Liver (tissue), 9 donors: ENCODE measurements around the gene ROPN1. TPM values are rescaled to one million over a fixed set of nuclear protein-coding genes. Genes with fewer than 3 reads are reported as not detected.

Experiments used
- DNase-seq: peaks from one replicate; pipeline ENCODE4 v3.0.0-alpha.2; 2017; ENCODE audit warnings: low spot score
- H3K27ac ChIP-seq, 2 donors: one replicate each; pipeline ENCODE4 v1.7.0; 2013; ENCODE audit warnings: inconsistent platforms in 2 of 2, low read length in 2 of 2, control low read depth in 1 of 2, low read depth in 1 of 2, mild to moderate bottlenecking in 1 of 2
- H3K27me3 ChIP-seq, 4 donors: one replicate each; pipeline versions ENCODE4 v1.6.1 to v1.7.0; 2013; ENCODE audit warnings: low read length in 3 of 4, inconsistent platforms in 1 of 4, mild to moderate bottlenecking in 1 of 4, moderate library complexity in 1 of 4; ENCODE audit not compliant: control insufficient read depth in 4 of 4, insufficient read depth in 4 of 4
- H3K36me3 ChIP-seq, 4 donors: one replicate each; pipeline versions ENCODE4 v1.6.1 to v1.7.0; 2013; ENCODE audit warnings: low read length in 3 of 4, mild to moderate bottlenecking in 3 of 4, low read depth in 1 of 4, moderate library complexity in 1 of 4; ENCODE audit not compliant: control insufficient read depth in 4 of 4, insufficient read depth in 3 of 4
- H3K4me1 ChIP-seq, 4 donors: one replicate each; pipeline versions ENCODE4 v1.6.1 to v1.7.0; 2013; ENCODE audit warnings: low read length in 3 of 4, mild to moderate bottlenecking in 3 of 4, moderate library complexity in 1 of 4; ENCODE audit not compliant: control insufficient read depth in 4 of 4, insufficient read depth in 4 of 4
- H3K4me3 ChIP-seq, 3 donors: one replicate each; pipeline versions ENCODE4 v1.6.1 to v1.7.0; 2013; ENCODE audit warnings: low read length in 3 of 3, control low read depth in 1 of 3, low read depth in 1 of 3, mild to moderate bottlenecking in 1 of 3
- H3K9ac ChIP-seq, 2 donors: one replicate each; pipeline ENCODE4 v1.7.0; 2013; ENCODE audit warnings: low read length in 2 of 2, mild to moderate bottlenecking in 2 of 2, moderate library complexity in 2 of 2, control low read depth in 1 of 2, low read depth in 1 of 2
- H3K9me3 ChIP-seq, 4 donors: one replicate each; pipeline versions ENCODE4 v1.6.1 to v1.7.0; 2013; ENCODE audit warnings: low read length in 3 of 4; ENCODE audit not compliant: control insufficient read depth in 4 of 4
- ATF3 ChIP-seq: IDR thresholded peaks from 2 replicates; pipeline ENCODE4 v1.6.1; 2016; ENCODE audit warnings: antibody characterized with exemption
- CTCF ChIP-seq: fragments of 150-350 bp; IDR thresholded peaks from 2 replicates; pipeline ENCODE4 v1.5.1; 2017; ENCODE audit warnings: improper control_type of control experiment, low read depth, low read length; ENCODE audit not compliant: missing input control
- EGR1 ChIP-seq, 2 donors: IDR thresholded peaks; 2 replicates each; pipeline ENCODE4 v1.6.1; 2016 to 2018; ENCODE audit warnings: antibody characterized with exemption in 2 of 2, low read depth in 2 of 2
- FOXA1 ChIP-seq: IDR thresholded peaks from 2 replicates; pipeline ENCODE4 v1.6.1; 2016; ENCODE audit warnings: antibody characterized with exemption
- FOXA2 ChIP-seq: IDR thresholded peaks from 2 replicates; pipeline ENCODE4 v1.6.1; 2016; ENCODE audit warnings: antibody characterized with exemption
- GABPA ChIP-seq, 2 donors: IDR thresholded peaks in 1 of 2; conservative IDR thresholded peaks in 1 of 2; 2 replicates each; pipeline ENCODE4 v1.6.1; 2016; ENCODE audit warnings: antibody characterized with exemption in 2 of 2, mild to moderate bottlenecking in 1 of 2, moderate library complexity in 1 of 2
- HNF4A ChIP-seq, 2 donors: conservative IDR thresholded peaks; 2 replicates each; pipeline ENCODE4 v1.6.1; 2016; ENCODE audit warnings: antibody characterized with exemption in 2 of 2, mild to moderate bottlenecking in 2 of 2
- HNF4G ChIP-seq: IDR thresholded peaks from 2 replicates; pipeline ENCODE4 v1.6.1; 2016; ENCODE audit warnings: antibody characterized with exemption
- JUND ChIP-seq, 2 donors: IDR thresholded peaks; 2 replicates each; pipeline ENCODE4 v1.6.1; 2016; ENCODE audit warnings: antibody characterized with exemption in 2 of 2
- MAX ChIP-seq: IDR thresholded peaks from 2 replicates; pipeline ENCODE4 v1.6.1; 2016; ENCODE audit warnings: antibody characterized with exemption
- NR2F2 ChIP-seq: IDR thresholded peaks from 2 replicates; pipeline ENCODE4 v1.6.1; 2016; ENCODE audit warnings: antibody characterized with exemption
- RAD21 ChIP-seq, 2 donors: IDR thresholded peaks; 2 replicates each; pipeline ENCODE4 v1.6.1; 2016; ENCODE audit warnings: antibody characterized with exemption in 2 of 2, mild to moderate bottlenecking in 2 of 2
- REST ChIP-seq: IDR thresholded peaks from 2 replicates; pipeline ENCODE4 v1.6.1; 2016; ENCODE audit warnings: antibody characterized with exemption, mild to moderate bottlenecking
- RXRA ChIP-seq, 2 donors: IDR thresholded peaks; 2 replicates each; pipeline ENCODE4 v1.6.1; 2017 to 2018; ENCODE audit warnings: antibody characterized with exemption in 2 of 2, mild to moderate bottlenecking in 1 of 2
- SP1 ChIP-seq: IDR thresholded peaks from 2 replicates; pipeline ENCODE4 v1.6.1; 2018; ENCODE audit warnings: antibody characterized with exemption, mild to moderate bottlenecking
- TAF1 ChIP-seq: conservative IDR thresholded peaks from 2 replicates; pipeline ENCODE4 v1.6.1; 2016; ENCODE audit warnings: antibody characterized with exemption, mild to moderate bottlenecking
- YY1 ChIP-seq: IDR thresholded peaks from 2 replicates; pipeline ENCODE4 v1.6.1; 2016; ENCODE audit warnings: antibody characterized with exemption, mild to moderate bottlenecking
- ZBTB33 ChIP-seq: IDR thresholded peaks from 2 replicates; pipeline ENCODE4 v1.6.1; 2016; ENCODE audit warnings: antibody characterized with exemption
- WGBS: extraction: QIAGEN DNeasy Blood & Tissue Kit; methylation state at CpG from one replicate; pipeline ENCODE4 v1.1.7; 2013; 5-methylcytosine and 5-hydroxymethylcytosine counted together
- polyA plus RNA-seq, 2 donors: library from polyadenylated mRNA; stranded (reverse) in 1 of 2; unstranded in 1 of 2; fragments of 200-250 nt in 1 of 2; fragments of >200 nt in 1 of 2; fragmentation: Nextera tagmentation in 1 of 2; extraction: Ambion mirVana in 1 of 2; gene quantifications; one replicate each; pipeline versions ENCODE4 v1.2.1 to v1.2.3, GENCODE V29; 2013 to 2015
- total RNA-seq, 2 donors: library from RNA; depleted of rRNA; stranded (reverse); fragments of >200 nt; gene quantifications; one replicate each; pipeline ENCODE4 v1.2.3, GENCODE V29; 2014
- donor health status: healthy.
- donor health status: healthy.
- donor health status: healthy.
- donor health status: healthy.
- donor health status: healthy.

ROPN1 gene
- total and polyA plus RNA-seq, 4 donors, result not detected

GRCh38 chr3:123961508-123961856 is 30.4 kb downstream of the ROPN1 start (continued):
- TF ChIP-seq ZBTB33 (no peak), TAF1 (no peak), ATF3 (no peak), NR2F2 (no peak), FOXA2 (no peak), HNF4G (no peak), GABPA (IDR thresholded peaks at IDR 0.05 in 1 of 2, conservative IDR thresholded peaks at IDR 0.05 in 1 of 2) (no peak), SP1 (no peak)

GRCh38 chr3:123960781-123961507 is 31.0 kb downstream of the ROPN1 start, which contains the start of gene CCDC14:
TSS of gene CCDC14 (minus strand) at chr3:123961229. CDS start at chr3:123961173, 56 bp downstream.
- H3K9ac ChIP-seq, result peak within 1 kb of the TSS; percentile 37 to 85
- H3K9me3 ChIP-seq, result no peaks in the 10 kb centered on the region
- peak; percentile 95 for DNase-seq
- H3K4me1 ChIP-seq, result peaks cover 2 to 26% (median 24%) of the 10 kb centered on the region in 4 donors
- H3K27ac ChIP-seq, result peak within 1 kb of the TSS; percentile 66 to 77
- WGBS, result under 1% methylated on average over 55 of the region's 55 CpGs
- H3K27me3 ChIP-seq, result no peaks in the 10 kb centered on the region
- H3K36me3 ChIP-seq, result no peaks in the 10 kb centered on the region
- no peak for TF ChIP-seq EGR1 (IDR thresholded peaks at IDR 0.05; ENCODE audit: low read depth in 2 of 2)
- peak; percentile 38 for TF ChIP-seq MAX
- no peak for TF ChIP-seq TAF1
- TF ChIP-seq RXRA (IDR thresholded peaks at IDR 0.05), result peak in 1 of 2 donors; percentile 34
- no peak for TF ChIP-seq JUND (IDR thresholded peaks at IDR 0.05)
- TF ChIP-seq RAD21 (IDR thresholded peaks at IDR 0.05), result peak in 1 of 2 donors; percentile 45
- TF ChIP-seq SP1, result peak; percentile 54
- TF ChIP-seq NR2F2, result no peak
- TF ChIP-seq HNF4A (conservative IDR thresholded peaks at IDR 0.05), result peak; percentile 27 to 28
- peak; percentile 53 for TF ChIP-seq REST
- TF ChIP-seq GABPA (IDR thresholded peaks at IDR 0.05 in 1 of 2, conservative IDR thresholded peaks at IDR 0.05 in 1 of 2), result peak; percentile 84 to 90
- no peak for TF ChIP-seq FOXA1
- peak; percentile 55 for TF ChIP-seq YY1
- no peak for TF ChIP-seq FOXA2
- TF ChIP-seq CTCF, result peak; percentile 6
- H3K4me3 ChIP-seq, result peak within 1 kb of the TSS; percentile 55 to 85 (median 84)
